ENCODE results near the gene CARM1.

Gene CARM1

DNA sequence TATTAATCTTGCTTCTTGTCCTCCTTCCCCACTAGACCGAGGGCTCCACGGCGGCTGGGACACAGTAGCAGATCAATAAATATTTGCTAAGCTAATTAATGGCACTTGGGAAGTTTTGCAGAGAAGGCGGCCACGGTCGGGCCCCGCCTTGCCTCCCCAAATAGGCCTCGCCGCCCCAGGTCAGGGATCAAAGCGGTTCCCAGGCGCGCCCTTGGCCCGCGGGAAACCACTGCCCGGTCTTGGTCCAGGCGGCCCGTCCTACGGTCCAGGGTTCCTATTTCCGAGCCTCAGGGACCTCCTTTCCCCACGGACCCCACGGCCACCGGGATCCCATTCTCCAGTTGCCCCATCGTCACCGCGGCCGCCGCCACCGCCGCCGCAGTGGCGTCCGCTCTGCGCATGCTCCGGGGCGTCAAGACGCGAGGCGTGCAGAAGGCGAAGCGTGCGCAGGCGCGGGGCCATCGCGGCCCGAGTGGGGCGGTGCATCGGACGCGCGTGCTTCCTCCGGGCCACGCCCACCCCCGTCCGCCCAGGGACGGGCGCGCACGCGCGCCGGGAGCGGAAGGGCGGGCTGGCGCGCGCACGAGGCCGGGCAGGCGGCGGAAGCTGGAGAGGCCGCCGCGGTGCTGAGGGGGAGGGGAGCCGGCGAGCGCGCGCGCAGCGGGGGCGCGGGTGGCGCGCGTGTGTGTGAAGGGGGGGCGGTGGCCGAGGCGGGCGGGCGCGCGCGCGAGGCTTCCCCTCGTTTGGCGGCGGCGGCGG is 89.1 kb downstream of the CARM1 start, which contains the start of gene SMARCA4:
Gene SMARCA4 (plus strand): TSS at position 717 of the 759 bp plus-strand sequence. CDS start 23,122 bp downstream, outside the sequence.
- peak within 1 kb of the TSS; percentile 97 for H3K4me3 ChIP-seq (ENCODE audit: low read length, poor library complexity, severe bottlenecking)
- no peaks in the 10 kb centered on the region for H3K9me3 ChIP-seq (ENCODE audit: insufficient read depth, low read depth, low read length)
- H3K4me1 ChIP-seq (ENCODE audit: insufficient read depth, low read length, poor library complexity, severe bottlenecking): peaks cover 22% of the 10 kb centered on the region
- H3F3A ChIP-seq (ENCODE audit: low read depth): no peaks in the 10 kb centered on the region
- peak within 1 kb of the TSS; percentile 92 for H3K9ac ChIP-seq (ENCODE audit: low read depth, low read length, poor library complexity, severe bottlenecking)
- H3K79me2 ChIP-seq (ENCODE audit: insufficient read depth, low read length): peaks cover 58% of the 10 kb centered on the region
- H3K36me3 ChIP-seq (ENCODE audit: insufficient read depth, low read length): no peaks in the 10 kb centered on the region
- H2AFZ ChIP-seq (ENCODE audit: low read length): peak within 1 kb of the TSS; percentile 79
- peaks cover 35% of the 10 kb centered on the region for H4K20me1 ChIP-seq (ENCODE audit: insufficient read depth, low read length, poor library complexity, severe bottlenecking)
- TF ChIP-seq, protein P1, sequence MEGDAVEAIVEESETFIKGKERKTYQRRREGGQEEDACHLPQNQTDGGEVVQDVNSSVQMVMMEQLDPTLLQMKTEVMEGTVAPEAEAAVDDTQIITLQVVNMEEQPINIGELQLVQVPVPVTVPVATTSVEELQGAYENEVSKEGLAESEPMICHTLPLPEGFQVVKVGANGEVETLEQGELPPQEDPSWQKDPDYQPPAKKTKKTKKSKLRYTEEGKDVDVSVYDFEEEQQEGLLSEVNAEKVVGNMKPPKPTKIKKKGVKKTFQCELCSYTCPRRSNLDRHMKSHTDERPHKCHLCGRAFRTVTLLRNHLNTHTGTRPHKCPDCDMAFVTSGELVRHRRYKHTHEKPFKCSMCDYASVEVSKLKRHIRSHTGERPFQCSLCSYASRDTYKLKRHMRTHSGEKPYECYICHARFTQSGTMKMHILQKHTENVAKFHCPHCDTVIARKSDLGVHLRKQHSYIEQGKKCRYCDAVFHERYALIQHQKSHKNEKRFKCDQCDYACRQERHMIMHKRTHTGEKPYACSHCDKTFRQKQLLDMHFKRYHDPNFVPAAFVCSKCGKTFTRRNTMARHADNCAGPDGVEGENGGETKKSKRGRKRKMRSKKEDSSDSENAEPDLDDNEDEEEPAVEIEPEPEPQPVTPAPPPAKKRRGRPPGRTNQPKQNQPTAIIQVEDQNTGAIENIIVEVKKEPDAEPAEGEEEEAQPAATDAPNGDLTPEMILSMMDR (conservative IDR thresholded peaks at IDR 0.05; ENCODE audit: low read length): no peak
- TF ChIP-seq EZH2phosphoT487 (IDR thresholded peaks at IDR 0.05; ENCODE audit: borderline replicate concordance): no peak
- H3K9me2 ChIP-seq (replicated peaks; ENCODE audit: low read depth, low read length): no peaks in the 10 kb centered on the region
- peak within 1 kb of the TSS; percentile 97 for H3K4me2 ChIP-seq (ENCODE audit: low read depth, low read length, poor library complexity, severe bottlenecking)
- H3K27me3 ChIP-seq (ENCODE audit: insufficient read depth, low read length, poor library complexity, severe bottlenecking): no peaks in the 10 kb centered on the region

DNA sequence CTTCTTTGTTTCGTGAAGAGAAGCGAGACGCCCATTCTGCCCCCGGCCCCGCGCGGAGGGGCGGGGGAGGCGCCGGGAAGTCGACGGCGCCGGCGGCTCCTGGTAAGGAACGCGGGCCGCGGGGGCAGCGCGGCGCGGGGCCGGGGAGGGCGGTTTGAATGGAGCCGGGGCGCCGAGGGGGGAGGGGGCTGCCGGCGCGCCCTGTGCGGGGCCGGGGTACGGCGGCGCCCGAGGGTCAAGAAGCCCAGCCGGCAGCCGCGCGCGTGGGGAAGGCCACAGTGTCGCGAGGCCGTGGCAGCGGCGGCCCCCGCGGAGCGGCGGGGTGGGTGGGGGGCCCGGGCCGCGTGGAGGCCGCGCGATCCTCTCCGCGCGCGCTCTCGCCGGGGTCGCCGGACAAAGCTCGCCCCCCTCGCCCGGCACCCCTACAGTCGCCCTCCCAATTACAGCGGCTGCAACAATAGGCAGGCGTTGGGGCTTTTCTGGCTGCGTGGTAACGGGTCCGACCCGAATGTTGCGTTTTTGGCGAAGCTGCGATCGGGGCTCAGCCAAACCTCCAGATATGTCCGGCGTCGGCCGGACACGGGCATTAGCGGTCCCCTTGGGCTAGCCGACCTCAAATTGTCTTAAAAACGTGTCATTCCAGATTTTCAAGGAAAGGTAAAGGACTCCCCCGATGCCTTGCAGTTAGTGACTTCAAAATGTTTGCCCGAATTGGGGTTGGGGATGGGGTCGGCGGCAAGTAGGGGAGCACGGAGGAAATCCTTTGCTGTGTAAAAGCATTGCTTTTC is 89.9 kb downstream of the CARM1 start:
- Histone ChIP-seq H3K36me3 (ENCODE audit: insufficient read depth, low read length) (no peaks in the 10 kb centered on the region), H3K4me3 (ENCODE audit: low read length, poor library complexity, severe bottlenecking) (peak overlapping the region; percentile 97), H4K20me1 (ENCODE audit: insufficient read depth, low read length, poor library complexity, severe bottlenecking) (peaks cover 37% of the 10 kb centered on the region), H3K9me3 (ENCODE audit: insufficient read depth, low read depth, low read length) (no peaks in the 10 kb centered on the region), H3K79me2 (ENCODE audit: insufficient read depth, low read length) (peaks cover 66% of the 10 kb centered on the region), H3K27me3 (ENCODE audit: insufficient read depth, low read length, poor library complexity, severe bottlenecking) (no peaks in the 10 kb centered on the region), H3K9me2 (replicated peaks; ENCODE audit: low read depth, low read length) (no peaks in the 10 kb centered on the region), H3K9ac (ENCODE audit: low read depth, low read length, poor library complexity, severe bottlenecking) (peak overlapping the region; percentile 92), H2AFZ (ENCODE audit: low read length) (peak overlapping the region; percentile 71), H3K4me1 (ENCODE audit: insufficient read depth, low read length, poor library complexity, severe bottlenecking) (peaks cover 23% of the 10 kb centered on the region), H3F3A (ENCODE audit: low read depth) (no peaks in the 10 kb centered on the region), H3K4me2 (ENCODE audit: low read depth, low read length, poor library complexity, severe bottlenecking) (peak overlapping the region; percentile 97)
- TF ChIP-seq, protein P1 (conservative IDR thresholded peaks at IDR 0.05; ENCODE audit: low read length): no peak
- no peak for TF ChIP-seq EZH2phosphoT487 (IDR thresholded peaks at IDR 0.05; ENCODE audit: borderline replicate concordance)

DNA sequence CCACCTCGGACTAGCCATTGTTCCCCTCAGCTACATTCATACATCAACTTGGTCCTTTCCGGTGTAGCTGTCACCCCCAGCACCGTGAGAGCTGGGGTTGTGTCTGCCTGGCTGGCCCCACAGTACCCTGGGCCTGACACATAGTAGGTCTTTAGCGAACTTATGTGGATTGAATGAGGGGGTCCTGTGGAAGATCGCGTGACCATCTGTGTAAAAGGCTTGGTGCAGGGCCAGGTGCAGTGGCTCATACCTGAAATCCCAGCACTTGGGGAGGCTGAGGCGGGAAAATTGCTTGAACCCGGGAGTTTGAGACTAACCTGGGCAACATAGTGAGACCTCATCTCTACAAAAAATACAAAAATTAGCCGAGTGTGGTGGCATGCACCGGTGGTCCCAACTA is 91.5 kb downstream of the CARM1 start:
- no peaks in the 10 kb centered on the region for H3K36me3 ChIP-seq (ENCODE audit: insufficient read depth, low read length)
- H3K4me3 ChIP-seq (ENCODE audit: low read length, poor library complexity, severe bottlenecking): peak overlapping the region; percentile 97
- H3K79me2 ChIP-seq (ENCODE audit: insufficient read depth, low read length): peaks cover 81% of the 10 kb centered on the region
- TF ChIP-seq EZH2phosphoT487 (IDR thresholded peaks at IDR 0.05; ENCODE audit: borderline replicate concordance): no peak
- TF ChIP-seq, protein P1 (conservative IDR thresholded peaks at IDR 0.05; ENCODE audit: low read length): no peak
- H3K9me3 ChIP-seq (ENCODE audit: insufficient read depth, low read depth, low read length): no peaks in the 10 kb centered on the region
- H2AFZ ChIP-seq (ENCODE audit: low read length): no peak overlapping the region
- H3K9ac ChIP-seq (ENCODE audit: low read depth, low read length, poor library complexity, severe bottlenecking): peak overlapping the region; percentile 92
- H3K9me2 ChIP-seq (replicated peaks; ENCODE audit: low read depth, low read length): no peaks in the 10 kb centered on the region
- H3F3A ChIP-seq (ENCODE audit: low read depth): no peaks in the 10 kb centered on the region
- H3K4me2 ChIP-seq (ENCODE audit: low read depth, low read length, poor library complexity, severe bottlenecking): peak overlapping the region; percentile 97
- peaks cover 43% of the 10 kb centered on the region for H4K20me1 ChIP-seq (ENCODE audit: insufficient read depth, low read length, poor library complexity, severe bottlenecking)
- H3K27me3 ChIP-seq (ENCODE audit: insufficient read depth, low read length, poor library complexity, severe bottlenecking): no peaks in the 10 kb centered on the region
- peaks cover 23% of the 10 kb centered on the region for H3K4me1 ChIP-seq (ENCODE audit: insufficient read depth, low read length, poor library complexity, severe bottlenecking)
